ENCODE measurements around the gene RAPGEF5.

RAPGEF5 gene

GRCh38 chr7:22302951-22303423 is 54.0 kb downstream of the RAPGEF5 start:
- no peak for DNase-seq (ENCODE audit: low read depth)

- no peak for DNase-seq (ENCODE audit: low read depth)
These were observed 54.8 kb downstream of the RAPGEF5 start for GRCh38 chr7:22302193-22302592.

DNA sequence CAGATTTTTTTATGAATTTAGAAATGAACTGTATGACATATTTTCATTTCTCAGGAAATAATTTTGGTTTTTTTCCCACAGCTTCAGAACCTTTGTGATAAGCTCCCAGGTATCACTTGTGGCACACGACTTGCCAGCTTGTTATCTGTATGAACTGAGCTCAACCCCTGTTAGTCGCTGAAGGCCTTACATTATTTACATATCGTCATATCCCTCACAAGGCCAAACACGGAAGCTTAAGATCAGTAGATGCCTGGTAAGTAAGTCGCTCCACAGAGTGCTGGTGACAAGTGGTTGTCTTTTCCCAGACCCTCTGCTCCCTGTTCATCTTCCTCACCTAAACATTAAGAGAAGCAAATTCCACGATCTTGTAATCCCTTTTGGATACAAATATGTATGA is 55.2 kb downstream of the RAPGEF5 start:
- no peak for DNase-seq (ENCODE audit: low read depth)

GRCh38 chr7:22300839-22301238 is 56.1 kb downstream of the RAPGEF5 start:
- no peak for DNase-seq (ENCODE audit: low read depth)

GRCh38 chr7:22296916-22297315 is 60.0 kb downstream of the RAPGEF5 start:
- no peak for DNase-seq (ENCODE audit: low read depth)

GRCh38 chr7:22296265-22296566 is 60.7 kb downstream of the RAPGEF5 start:
- DNase-seq (ENCODE audit: low read depth), result no peak

- no peak for DNase-seq (ENCODE audit: low read depth)
These were observed 61.3 kb downstream of the RAPGEF5 start for GRCh38 chr7:22295402-22296264.

DNA sequence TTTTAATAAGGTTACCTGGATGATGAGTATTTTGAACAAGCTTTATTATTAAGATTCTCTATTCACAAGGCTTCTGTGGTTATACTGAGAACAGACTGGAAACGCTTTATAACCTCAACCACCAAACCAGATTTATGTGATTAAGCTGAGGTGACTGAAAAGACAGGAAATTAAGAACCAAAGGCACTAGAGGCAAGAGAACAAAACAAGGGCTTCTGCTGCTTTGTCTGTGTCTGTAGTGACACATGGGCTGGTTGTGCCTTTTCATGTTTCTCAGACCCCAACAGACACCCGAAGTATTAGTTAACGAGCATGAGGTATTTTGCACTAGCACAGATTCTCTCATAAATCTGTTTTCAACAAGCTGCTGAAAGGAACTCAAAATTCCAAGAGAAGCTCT is 64.4 kb downstream of the RAPGEF5 start:
- no peak for DNase-seq (ENCODE audit: low read depth)

DNA sequence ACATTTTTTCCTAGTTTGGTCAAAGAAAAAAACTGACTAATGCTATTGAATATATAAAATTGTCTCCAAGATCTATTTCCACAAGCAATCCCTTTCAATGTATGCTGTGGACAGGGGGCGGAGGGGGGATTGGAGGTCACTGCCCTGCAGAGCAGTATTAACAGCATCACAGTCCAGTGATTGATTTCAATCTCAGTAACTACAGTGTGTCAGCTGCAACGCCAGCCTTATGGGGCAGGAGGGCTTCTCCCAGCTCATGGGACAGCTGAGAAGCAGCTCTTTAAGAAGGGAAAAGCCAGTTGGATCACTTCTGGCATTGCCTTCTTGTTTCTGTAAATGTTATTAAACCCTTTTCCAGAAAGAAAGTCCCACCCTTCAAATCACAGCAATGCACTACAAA is 65.0 kb downstream of the RAPGEF5 start:
- no peak for DNase-seq (ENCODE audit: low read depth)

DNA sequence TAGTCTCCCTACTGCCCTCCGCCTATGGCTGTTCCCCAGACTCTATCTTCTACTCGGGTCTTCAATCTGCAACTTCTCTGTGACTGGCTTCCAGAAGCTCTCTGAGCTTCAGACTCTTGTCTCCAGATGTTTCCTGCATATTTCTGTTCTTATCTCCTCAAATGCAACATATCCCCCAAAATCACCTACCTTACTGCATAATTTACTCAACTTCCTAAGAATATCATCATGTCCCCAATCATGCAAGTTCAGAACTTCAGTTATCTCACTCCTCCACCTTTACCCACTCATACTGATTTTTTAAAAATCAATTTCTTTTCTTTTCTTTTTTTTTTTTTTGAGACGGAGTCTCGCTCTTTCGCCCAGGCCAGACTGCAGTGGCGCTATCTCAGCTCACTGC is 68.8 kb downstream of the RAPGEF5 start:
- no peak for DNase-seq (ENCODE audit: low read depth)

DNA sequence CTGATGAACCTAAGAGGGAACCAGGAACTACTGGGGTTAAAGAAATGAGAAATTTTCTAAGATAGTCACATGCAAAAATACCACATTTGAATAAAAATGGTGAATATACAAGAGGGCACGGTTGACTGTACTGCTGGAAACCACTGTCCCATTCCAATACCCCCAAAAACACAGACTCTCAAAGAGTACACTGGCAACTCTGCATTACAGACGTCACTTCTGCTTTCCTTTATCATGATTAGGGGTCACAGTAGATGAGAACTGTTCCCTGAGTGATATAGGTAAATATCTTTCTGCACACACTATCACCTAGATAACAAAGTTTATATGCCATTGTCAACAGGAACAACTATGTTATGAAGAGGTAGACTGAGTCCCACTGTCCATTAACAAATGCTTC is 69.5 kb downstream of the RAPGEF5 start:
- DNase-seq (ENCODE audit: low read depth), result no peak

DNA sequence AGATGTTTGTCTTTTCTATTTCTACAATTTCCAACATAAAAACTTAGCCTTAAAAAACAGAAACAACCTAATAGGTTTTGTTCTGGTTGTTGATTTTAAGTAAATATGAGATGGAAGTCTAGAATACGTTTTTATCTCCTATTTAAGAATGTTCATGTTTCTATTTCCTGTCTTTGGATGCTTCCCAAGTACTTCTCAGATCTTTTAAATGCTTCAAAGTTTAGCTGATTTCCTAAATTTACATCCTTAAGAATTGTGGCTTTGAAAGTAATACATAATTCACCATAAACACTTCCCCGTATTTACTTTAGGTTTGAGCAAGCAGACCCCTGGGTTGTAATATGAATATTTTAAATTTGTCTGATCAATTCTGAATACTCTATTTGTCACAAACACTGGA is 70.5 kb downstream of the RAPGEF5 start:
- DNase-seq (ENCODE audit: low read depth), result no peak

DNA sequence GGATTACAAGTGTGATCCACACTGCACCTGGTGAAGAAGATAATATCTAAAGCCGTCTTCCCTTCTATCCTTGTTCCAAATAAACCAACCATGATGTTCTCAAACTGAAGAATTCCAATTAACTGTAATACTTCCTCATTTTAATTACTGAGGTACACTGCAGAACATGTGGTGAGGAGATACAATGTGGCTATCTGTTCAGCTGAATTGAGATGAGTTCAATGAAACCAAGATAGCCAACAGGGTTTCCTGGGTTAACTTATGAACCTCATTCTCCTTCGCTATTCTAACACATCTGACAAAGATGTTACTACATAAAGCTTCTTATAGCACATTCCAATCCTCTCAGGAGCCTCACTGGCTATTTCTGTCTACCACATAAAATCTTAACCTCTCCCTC is 75.5 kb downstream of the RAPGEF5 start:
- DNase-seq (ENCODE audit: low read depth), result no peak

GRCh38 chr7:22280031-22280430 is 76.9 kb downstream of the RAPGEF5 start:
- no peak for DNase-seq (ENCODE audit: low read depth)

DNA sequence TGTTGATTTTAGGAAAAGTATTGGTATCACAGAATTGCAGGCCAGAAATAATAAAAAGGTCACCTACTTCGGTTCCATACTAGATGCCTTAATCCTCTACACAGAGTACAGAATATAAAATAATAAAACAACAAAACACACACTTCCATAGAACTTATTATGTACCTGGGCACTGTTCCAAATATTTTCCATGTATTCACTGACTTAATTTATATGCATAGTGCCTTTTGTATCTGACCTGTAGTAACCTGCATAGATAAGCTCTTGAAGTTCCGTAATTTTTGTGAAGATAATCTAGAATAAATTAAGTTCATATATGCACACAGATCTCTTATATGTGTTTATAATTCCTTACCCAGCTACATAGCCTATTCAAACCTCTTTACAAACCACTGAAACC is 78.3 kb downstream of the RAPGEF5 start:
- DNase-seq (ENCODE audit: low read depth), result no peak

DNA sequence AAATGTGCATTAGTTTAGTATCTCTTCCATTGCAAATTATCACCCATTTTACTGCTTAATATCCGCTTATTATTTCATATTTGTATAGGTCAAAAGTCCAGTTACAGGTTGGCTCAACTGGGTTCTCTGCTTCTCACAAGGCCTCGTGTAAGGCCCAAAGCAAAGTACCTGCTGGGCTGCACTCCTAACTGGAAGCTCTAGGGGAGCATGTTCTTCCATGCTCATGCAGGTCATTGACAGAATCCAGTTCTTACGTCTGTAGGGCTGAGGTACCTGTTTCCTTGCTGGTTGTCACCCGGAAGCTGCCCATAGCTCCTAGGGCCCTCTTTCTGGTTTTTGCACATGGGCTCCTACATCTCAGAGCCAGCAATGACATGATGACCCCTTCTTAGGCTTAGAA is 79.6 kb downstream of the RAPGEF5 start:
- DNase-seq (ENCODE audit: low read depth), result no peak

GRCh38 chr7:22275661-22276060 is 81.3 kb downstream of the RAPGEF5 start:
- DNase-seq (ENCODE audit: low read depth), result no peak

GRCh38 chr7:22271311-22271710 is 85.6 kb downstream of the RAPGEF5 start:
- DNase-seq (ENCODE audit: low read depth), result no peak

- DNase-seq (ENCODE audit: low read depth), result no peak
These were observed 86.6 kb downstream of the RAPGEF5 start for GRCh38 chr7:22270371-22270770.

DNA sequence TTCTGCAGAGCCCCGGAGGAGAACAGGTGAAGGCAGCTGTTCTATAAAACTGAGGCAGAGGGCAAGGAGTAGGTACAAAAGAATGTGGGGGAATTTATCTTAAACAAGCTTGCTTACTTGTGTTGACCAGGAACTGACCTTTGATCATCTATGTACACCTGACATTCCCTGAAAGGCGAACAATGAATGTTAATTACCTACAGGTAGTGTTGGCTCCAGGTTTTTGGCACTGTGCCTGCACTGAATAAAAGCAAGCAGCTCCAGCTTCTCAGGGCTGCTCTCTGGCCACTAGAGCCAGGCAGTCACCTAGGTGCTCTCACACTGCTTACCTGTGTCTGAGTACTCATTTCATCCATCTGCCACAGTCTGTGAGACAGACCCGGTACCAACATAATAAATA is 87.0 kb downstream of the RAPGEF5 start:
- DNase-seq (ENCODE audit: low read depth), result no peak

- DNase-seq (ENCODE audit: low read depth), result no peak
These were observed 88.0 kb downstream of the RAPGEF5 start for GRCh38 chr7:22268884-22269421.

GRCh38 chr7:22267930-22268615 is 88.9 kb downstream of the RAPGEF5 start:
- DNase-seq (ENCODE audit: low read depth), result no peak

DNA sequence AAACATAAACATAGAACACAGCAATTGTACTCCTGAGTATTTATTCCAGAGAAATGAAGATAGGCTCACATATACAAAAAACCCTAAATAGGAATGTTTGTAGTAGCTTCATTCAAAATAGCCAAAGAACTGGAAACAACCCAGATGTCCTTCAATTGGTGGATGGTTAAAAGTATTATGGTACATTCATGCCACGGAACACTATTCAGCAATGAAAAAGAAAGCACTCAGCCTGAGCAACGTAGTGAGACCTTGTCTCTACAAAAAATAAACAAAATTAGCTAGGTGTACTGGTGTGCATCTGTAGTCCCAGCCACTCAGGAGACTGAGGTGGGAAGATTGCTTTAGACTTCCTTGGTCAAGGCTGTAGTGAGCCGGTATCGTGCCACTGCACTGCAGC is 94.4 kb downstream of the RAPGEF5 start:
- DNase-seq (ENCODE audit: low read depth), result no peak
